ENCODE data around the gene PSMG4. TPM values are rescaled to one million over a fixed set of nuclear protein-coding genes. Genes with fewer than 3 reads are reported as not detected.

PSMG4 gene
- total RNA-seq, 1 donor from 2014 or later: 34.9 TPM

GRCh38 chr6:3251462-3252314 is 7.1 kb upstream of the PSMG4 start:
- peak; percentile 89 for DNase-seq (ENCODE audit: low spot score)

- no peak for DNase-seq (ENCODE audit: low spot score)
Observed at GRCh38 chr6:3252369-3252768, 6.4 kb upstream of the PSMG4 start.

- DNase-seq (ENCODE audit: low spot score): no peak
Observed at GRCh38 chr6:3252861-3253596, 5.7 kb upstream of the PSMG4 start.

- no peak for DNase-seq (ENCODE audit: low spot score)
Observed at GRCh38 chr6:3253597-3253961, 5.2 kb upstream of the PSMG4 start.

- no peak for DNase-seq (ENCODE audit: low spot score)
Observed at GRCh38 chr6:3258201-3258600, 546 bp upstream of the PSMG4 start.

GRCh38 chr6:3259491-3259958 is 778 bp downstream of the PSMG4 start:
- DNase-seq (ENCODE audit: low spot score): peak; percentile 54

- DNase-seq (ENCODE audit: low spot score): no peak
Observed at GRCh38 chr6:3260296-3260695, 1.5 kb downstream of the PSMG4 start.

- no peak for DNase-seq (ENCODE audit: low spot score)
Observed at GRCh38 chr6:3260772-3261517, 2.2 kb downstream of the PSMG4 start.

GRCh38 chr6:3261518-3261820 is 2.7 kb downstream of the PSMG4 start:
- DNase-seq (ENCODE audit: low spot score): no peak

GRCh38 chr6:3261921-3262320 is 3.2 kb downstream of the PSMG4 start:
- DNase-seq (ENCODE audit: low spot score): no peak

GRCh38 chr6:3263096-3263495 is 4.3 kb downstream of the PSMG4 start:
- no peak for DNase-seq (ENCODE audit: low spot score)

- no peak for DNase-seq (ENCODE audit: low spot score)
Observed at GRCh38 chr6:3264356-3264755, 5.6 kb downstream of the PSMG4 start.

GRCh38 chr6:3265671-3266070 is 6.9 kb downstream of the PSMG4 start:
- no peak for DNase-seq (ENCODE audit: low spot score)

- no peak for DNase-seq (ENCODE audit: low spot score)
Observed at GRCh38 chr6:3266170-3266569, 7.4 kb downstream of the PSMG4 start.

- DNase-seq (ENCODE audit: low spot score): no peak
Observed at GRCh38 chr6:3267162-3267561, 8.4 kb downstream of the PSMG4 start.

GRCh38 chr6:3268680-3269079 is 9.9 kb downstream of the PSMG4 start:
- no peak for DNase-seq (ENCODE audit: low spot score)

GRCh38 chr6:3269281-3269975 is 10.7 kb downstream of the PSMG4 start:
- DNase-seq (ENCODE audit: low spot score): no peak

GRCh38 chr6:3270258-3270657 is 11.5 kb downstream of the PSMG4 start:
- DNase-seq (ENCODE audit: low spot score): no peak

- DNase-seq (ENCODE audit: low spot score): no peak
Observed at GRCh38 chr6:3271756-3272155, 13.0 kb downstream of the PSMG4 start.

- DNase-seq (ENCODE audit: low spot score): no peak
Observed at GRCh38 chr6:3272911-3273547, 14.3 kb downstream of the PSMG4 start.

Measured in umbilical cord (tissue), 2 donors.